Parathyroid adenoma (tissue), 2 donors: Measurements from ENCODE around the gene TRIM37.

ENCODE experiments used
- H2AFZ ChIP-seq: fragments of 300-600 bp; sonication (generic); one replicate; pipeline ENCODE4 v1.7.0; 2017; ENCODE audit warnings: antibody characterized with exemption, mild to moderate bottlenecking
- H3K27ac ChIP-seq: fragments of 300-600 bp; sonication (generic); one replicate; pipeline ENCODE4 v1.7.0; 2017
- H3K27me3 ChIP-seq: fragments of 300-600 bp; sonication (generic); one replicate; pipeline ENCODE4 v1.7.0; 2017; ENCODE audit warnings: low read length; ENCODE audit not compliant: control insufficient read depth, insufficient read depth
- H3K36me3 ChIP-seq: fragments of 300-600 bp; sonication (generic); one replicate; pipeline ENCODE4 v1.7.0; 2017; ENCODE audit warnings: low read length; ENCODE audit not compliant: control insufficient read depth, insufficient read depth
- H3K4me1 ChIP-seq: fragments of 300-600 bp; sonication (generic); one replicate; pipeline ENCODE4 v1.7.0; 2017; ENCODE audit warnings: control low read depth
- H3K4me2 ChIP-seq: fragments of 300-600 bp; sonication (generic); one replicate; pipeline ENCODE4 v1.7.0; 2017; ENCODE audit warnings: low read length
- H3K4me3 ChIP-seq: fragments of 300-600 bp; sonication (generic); one replicate; pipeline ENCODE4 v1.7.0; 2017; ENCODE audit warnings: low read depth, low read length
- H3K79me2 ChIP-seq: fragments of 300-600 bp; sonication (generic); one replicate; pipeline ENCODE4 v1.7.0; 2017; ENCODE audit warnings: control low read depth
- H3K9ac ChIP-seq: fragments of 300-600 bp; sonication (generic); one replicate; pipeline ENCODE4 v1.7.0; 2017; ENCODE audit warnings: mild to moderate bottlenecking
- H3K9me3 ChIP-seq: fragments of 300-600 bp; sonication (generic); one replicate; pipeline ENCODE4 v1.7.0; 2017; ENCODE audit warnings: low read length; ENCODE audit not compliant: control insufficient read depth
- TF ChIP-seq, protein P1 (sequence below): fragments of 300-600 bp; sonication (generic); IDR thresholded peaks from one replicate; pipeline ENCODE4 v1.7.0; 2017; ENCODE audit warnings: antibody characterized with exemption, mild to moderate bottlenecking
- donor health status: primary hyperparathyroidism.

The TRIM37 gene

DNA sequence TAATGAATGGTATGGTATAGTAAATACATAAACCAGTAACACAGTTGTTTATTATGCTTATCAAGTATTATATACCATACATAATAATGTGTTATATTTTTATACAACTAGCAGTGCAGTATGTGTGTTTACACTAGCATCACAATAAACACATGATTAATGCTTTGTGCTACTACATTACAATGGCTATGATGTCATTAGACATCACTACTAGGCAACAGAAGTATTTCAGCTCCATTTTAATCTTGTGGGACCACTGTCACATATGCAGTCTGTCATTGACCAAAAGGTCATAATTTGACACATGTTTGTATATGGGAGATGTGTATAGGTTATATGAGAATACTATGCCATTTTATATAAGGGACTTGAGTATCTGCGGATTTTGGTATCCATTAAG, 32.7 kb downstream of the TRIM37 start:
- H3K79me2 ChIP-seq = no peaks in the 10 kb centered on the region
- no peak overlapping the region for H2AFZ ChIP-seq
- H3K36me3 ChIP-seq = no peaks in the 10 kb centered on the region
- H3K9me3 ChIP-seq = no peaks in the 10 kb centered on the region
- no peak overlapping the region for H3K27ac ChIP-seq
- H3K4me2 ChIP-seq = no peak overlapping the region
- no peak overlapping the region for H3K4me3 ChIP-seq
- no peak overlapping the region for H3K9ac ChIP-seq
- TF ChIP-seq, protein P1, sequence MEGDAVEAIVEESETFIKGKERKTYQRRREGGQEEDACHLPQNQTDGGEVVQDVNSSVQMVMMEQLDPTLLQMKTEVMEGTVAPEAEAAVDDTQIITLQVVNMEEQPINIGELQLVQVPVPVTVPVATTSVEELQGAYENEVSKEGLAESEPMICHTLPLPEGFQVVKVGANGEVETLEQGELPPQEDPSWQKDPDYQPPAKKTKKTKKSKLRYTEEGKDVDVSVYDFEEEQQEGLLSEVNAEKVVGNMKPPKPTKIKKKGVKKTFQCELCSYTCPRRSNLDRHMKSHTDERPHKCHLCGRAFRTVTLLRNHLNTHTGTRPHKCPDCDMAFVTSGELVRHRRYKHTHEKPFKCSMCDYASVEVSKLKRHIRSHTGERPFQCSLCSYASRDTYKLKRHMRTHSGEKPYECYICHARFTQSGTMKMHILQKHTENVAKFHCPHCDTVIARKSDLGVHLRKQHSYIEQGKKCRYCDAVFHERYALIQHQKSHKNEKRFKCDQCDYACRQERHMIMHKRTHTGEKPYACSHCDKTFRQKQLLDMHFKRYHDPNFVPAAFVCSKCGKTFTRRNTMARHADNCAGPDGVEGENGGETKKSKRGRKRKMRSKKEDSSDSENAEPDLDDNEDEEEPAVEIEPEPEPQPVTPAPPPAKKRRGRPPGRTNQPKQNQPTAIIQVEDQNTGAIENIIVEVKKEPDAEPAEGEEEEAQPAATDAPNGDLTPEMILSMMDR = no peak
- no peaks in the 10 kb centered on the region for H3K27me3 ChIP-seq
- H3K4me1 ChIP-seq = no peaks in the 10 kb centered on the region

DNA sequence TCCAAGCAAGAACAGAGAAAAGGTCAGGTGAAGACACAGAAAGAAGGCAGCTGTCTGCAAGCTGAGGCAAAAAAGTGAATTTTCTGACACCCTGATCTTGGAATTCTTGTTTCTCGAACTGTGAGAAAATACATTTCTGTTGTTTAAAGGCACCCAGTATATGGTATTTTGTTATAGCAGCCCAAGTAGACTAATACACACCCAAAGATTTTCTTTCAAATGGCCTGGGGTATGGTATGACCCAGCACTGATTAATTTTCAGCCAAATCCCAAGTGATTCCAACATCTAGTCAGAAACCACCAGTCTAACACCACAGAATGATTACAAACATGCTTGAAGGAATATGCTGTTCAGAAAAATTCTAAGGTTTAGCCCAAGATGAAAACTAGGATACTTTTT, 36.8 kb downstream of the TRIM37 start:
- Histone ChIP-seq H3K27ac (no peak overlapping the region), H3K27me3 (no peaks in the 10 kb centered on the region), H3K36me3 (no peaks in the 10 kb centered on the region), H3K79me2 (no peaks in the 10 kb centered on the region), H3K4me3 (no peak overlapping the region), H3K9ac (no peak overlapping the region), H2AFZ (no peak overlapping the region), H3K9me3 (no peaks in the 10 kb centered on the region), H3K4me1 (no peaks in the 10 kb centered on the region), H3K4me2 (no peak overlapping the region)
- TF ChIP-seq, protein P1 = no peak

DNA sequence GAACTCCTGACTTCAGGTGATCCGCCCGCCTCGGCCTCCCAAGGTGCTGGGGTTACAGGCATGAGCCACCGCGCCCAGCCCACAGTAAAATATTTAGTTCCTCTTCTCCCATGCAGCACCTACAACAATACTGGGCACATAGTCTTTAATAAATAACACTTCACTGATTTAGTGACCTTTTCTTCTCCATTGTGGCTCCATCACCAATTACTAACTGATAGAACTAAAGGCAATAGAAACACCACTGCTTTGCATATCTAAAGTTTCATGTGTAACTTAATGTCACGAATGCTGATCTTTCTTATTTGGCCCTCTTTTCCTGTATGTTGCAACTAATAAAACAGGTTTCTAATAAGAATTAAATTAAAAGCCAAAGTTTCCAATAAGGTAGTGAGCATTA, 38.9 kb downstream of the TRIM37 start:
- Histone ChIP-seq H3K27me3 (no peaks in the 10 kb centered on the region), H3K79me2 (no peaks in the 10 kb centered on the region), H3K4me2 (no peak overlapping the region), H3K4me3 (no peak overlapping the region), H3K36me3 (no peaks in the 10 kb centered on the region), H3K27ac (no peak overlapping the region), H3K9ac (no peak overlapping the region), H3K9me3 (no peaks in the 10 kb centered on the region), H3K4me1 (no peaks in the 10 kb centered on the region), H2AFZ (no peak overlapping the region)
- TF ChIP-seq, protein P1 = no peak

DNA sequence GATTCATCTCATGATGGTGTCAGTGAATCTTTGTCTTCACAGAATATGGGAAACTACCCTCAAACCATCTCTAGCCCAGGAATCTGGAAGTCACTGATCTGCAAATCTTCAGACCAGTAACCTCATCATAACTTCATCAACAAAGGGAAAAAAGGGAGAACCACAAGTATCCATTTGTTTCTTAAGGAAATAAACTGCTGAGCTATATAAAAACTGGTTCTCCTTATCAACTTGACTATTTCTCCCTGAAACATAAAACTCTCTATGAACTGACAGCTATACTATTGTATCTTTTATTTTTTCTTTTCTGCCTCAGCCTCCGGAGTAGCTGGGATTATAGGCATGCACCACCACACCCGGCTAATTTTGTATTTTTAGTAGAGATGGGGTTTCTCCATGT, 39.3 kb downstream of the TRIM37 start:
- no peaks in the 10 kb centered on the region for H3K27me3 ChIP-seq
- no peak overlapping the region for H3K9ac ChIP-seq
- no peak overlapping the region for H2AFZ ChIP-seq
- no peaks in the 10 kb centered on the region for H3K9me3 ChIP-seq
- TF ChIP-seq, protein P1 = no peak
- no peak overlapping the region for H3K27ac ChIP-seq
- no peak overlapping the region for H3K4me2 ChIP-seq
- no peak overlapping the region for H3K4me3 ChIP-seq
- H3K36me3 ChIP-seq = no peaks in the 10 kb centered on the region
- no peaks in the 10 kb centered on the region for H3K79me2 ChIP-seq
- no peaks in the 10 kb centered on the region for H3K4me1 ChIP-seq

DNA sequence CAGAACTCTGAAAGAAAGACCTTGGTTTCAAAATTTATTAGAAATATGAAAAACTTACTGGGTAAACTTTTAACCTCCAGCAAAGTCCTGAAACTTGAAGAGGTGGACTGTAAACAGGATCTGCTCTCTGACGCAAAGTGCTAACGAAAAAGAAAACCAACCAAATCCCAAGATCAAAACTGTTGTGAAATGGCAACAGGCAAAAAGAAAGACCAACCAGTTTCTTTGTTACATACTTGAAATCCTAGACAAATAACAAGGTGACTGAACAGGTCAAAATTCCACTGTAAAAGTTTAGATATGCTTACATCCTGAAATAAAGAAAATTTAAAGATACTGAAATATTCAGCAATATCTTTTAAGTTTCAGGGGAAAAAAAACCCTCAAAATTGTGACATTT, 44.2 kb downstream of the TRIM37 start:
- Histone ChIP-seq H3K9ac (no peak overlapping the region), H3K4me2 (no peak overlapping the region), H3K27ac (no peak overlapping the region), H3K36me3 (no peaks in the 10 kb centered on the region), H3K4me1 (no peaks in the 10 kb centered on the region), H2AFZ (no peak overlapping the region), H3K27me3 (no peaks in the 10 kb centered on the region), H3K4me3 (no peak overlapping the region), H3K79me2 (no peaks in the 10 kb centered on the region), H3K9me3 (no peaks in the 10 kb centered on the region)
- TF ChIP-seq, protein P1 = no peak
